HepG2 (cell line): ENCODE measurements around the gene DRD3. TPM values are rescaled to one million over a fixed set of nuclear protein-coding genes. Genes with fewer than 3 reads are reported as not detected.

Experiments used
- ATAC-seq: fragments of 200-7000 bp; cut with Tn5 transposase; 3 replicates; pipeline ENCODE4 v1.9.1; 2020; ENCODE audit warnings: mild to moderate bottlenecking, moderate library complexity
- BruUV-seq: library from RNA; stranded (reverse); fragments of 400-500 nt; replicated peaks from 2 replicates; lab custom pipeline; 2021; lab: Mats Ljungman, UMichigan
- CTCF ChIA-PET: fragments of 300-600 bp; formaldehyde crosslinking; extraction: SDS; loops from one replicate; lab custom pipeline; 2021; ENCODE audit warnings: low total read pairs, inconsistent platforms, low intra/inter-chr PET ratio; lab: Yijun Ruan, JAX
- POLR2A ChIA-PET: fragments of 350-600 bp; sonication (Branson Sonifier 250); formaldehyde crosslinking; loops from one replicate; lab custom pipeline; 2020; ENCODE audit warnings: antibody characterized with exemption, inconsistent platforms; lab: Yijun Ruan, JAX
- DNase-seq: peaks from one replicate; pipeline ENCODE4 v3.0.0-alpha.2; 2015; ENCODE audit warnings: low spot score
- FAIRE-seq: peaks from 3 replicates; lab custom pipeline; 2011; peaks lifted over from hg19 to GRCh38; lab: Jason Lieb, UNC
- H2AFZ ChIP-seq: one replicate; pipeline ENCODE4 v1.6.1; 2011; ENCODE audit warnings: low read length, inconsistent platforms
- H3K27ac ChIP-seq: fragments of 300-600 bp; 3 replicates; pipeline ENCODE4 v1.8.0; 2011; ENCODE audit warnings: mixed run types, mild to moderate bottlenecking, mixed read lengths, low read length, inconsistent platforms; ENCODE audit not compliant: insufficient read depth; ENCODE audit errors: extremely low read length
- H3K27me3 ChIP-seq, 2 experiments: fragments of 200-600 bp in 1 of 2; 2 replicates in 1 of 2; 3 replicates in 1 of 2; pipeline versions ENCODE4 v1.6.0 to v1.8.0; 2011; ENCODE audit warnings: low read length in 2 of 2, mild to moderate bottlenecking in 2 of 2, moderate library complexity in 2 of 2, inconsistent platforms in 1 of 2; ENCODE audit not compliant: insufficient read depth in 2 of 2, control insufficient read depth in 1 of 2
- H3K36me3 ChIP-seq, 2 experiments: fragments of 200-600 bp in 1 of 2; replicated peaks in 1 of 2; 2 replicates in 1 of 2; 3 replicates in 1 of 2; pipeline versions ENCODE4 v1.5.1 to v1.8.0; 2011; ENCODE audit warnings: low read length in 2 of 2, inconsistent platforms in 1 of 2; ENCODE audit not compliant: insufficient read depth in 2 of 2, control insufficient read depth in 1 of 2
- H3K4me1 ChIP-seq: 2 replicates; pipeline ENCODE4 v1.5.1; 2012; ENCODE audit warnings: low read length, inconsistent platforms; ENCODE audit not compliant: insufficient read depth
- H3K4me2 ChIP-seq: 2 replicates; pipeline ENCODE4 v1.6.0; 2011; ENCODE audit warnings: low read depth, low read length, inconsistent platforms
- H3K4me3 ChIP-seq, 3 experiments: fragments of 200-600 bp in 1 of 3; sonication (generic), shearing (Covaris generic) in 1 of 3; replicated peaks in 1 of 3; 2 replicates each; pipeline ENCODE4 v1.5.1; 2011 to 2016; ENCODE audit warnings: low read length in 3 of 3, inconsistent platforms in 2 of 3, low read depth in 2 of 3, mild to moderate bottlenecking in 2 of 3, control low read depth in 1 of 3, mixed read lengths in 1 of 3; ENCODE audit not compliant: insufficient read depth in 1 of 3
- H3K79me2 ChIP-seq: one replicate; pipeline ENCODE4 v1.6.1; 2011; ENCODE audit warnings: low read length, inconsistent platforms; ENCODE audit not compliant: insufficient read depth
- H3K9ac ChIP-seq: 2 replicates; pipeline ENCODE4 v1.6.0; 2011; ENCODE audit warnings: mild to moderate bottlenecking, low read depth, low read length, inconsistent platforms; ENCODE audit not compliant: insufficient read depth
- H3K9me3 ChIP-seq: 2 replicates; pipeline ENCODE4 v1.5.1; 2012; ENCODE audit warnings: mild to moderate bottlenecking, low read length
- H4K20me1 ChIP-seq: 2 replicates; pipeline ENCODE4 v1.6.0; 2011; ENCODE audit warnings: inconsistent platforms, mild to moderate bottlenecking, low read length, moderate library complexity; ENCODE audit not compliant: insufficient read depth
- FOXP1 ChIP-seq, 2 experiments: fragments of 450-650 bp in 1 of 2; IDR thresholded peaks; 2 replicates each; pipeline ENCODE4 v1.6.1; 2017 to 2018; ENCODE audit warnings: antibody characterized with exemption in 1 of 2
- HOXA5 ChIP-seq: sonication (generic); formaldehyde crosslinking; IDR thresholded peaks from 2 replicates; pipeline ENCODE4 v1.4.0; 2020; ENCODE audit warnings: missing genetic modification reagents
- ISL2 ChIP-seq: sonication (generic); formaldehyde crosslinking; IDR thresholded peaks from 2 replicates; pipeline ENCODE4 v1.5.0; 2020; ENCODE audit warnings: missing genetic modification reagents
- NBN ChIP-seq: fragments of 450-650 bp; conservative IDR thresholded peaks from 2 replicates; pipeline ENCODE4 v1.6.1; 2017
- NFYB ChIP-seq: sonication (generic); formaldehyde crosslinking; IDR thresholded peaks from 2 replicates; pipeline ENCODE4 v1.4.0; 2020; ENCODE audit warnings: missing genetic modification reagents
- NR0B2 ChIP-seq: sonication (generic); formaldehyde crosslinking; IDR thresholded peaks from 2 replicates; pipeline ENCODE4 v1.4.0; 2020; ENCODE audit warnings: mild to moderate bottlenecking, missing genetic modification reagents
- PAX8 ChIP-seq: sonication (generic); formaldehyde crosslinking; IDR thresholded peaks from 2 replicates; pipeline ENCODE4 v1.8.0; 2022; ENCODE audit warnings: mild to moderate bottlenecking, missing genetic modification reagents, borderline replicate concordance
- PHF21A ChIP-seq: sonication (generic); formaldehyde crosslinking; IDR thresholded peaks from 2 replicates; pipeline ENCODE4 v1.5.0; 2020; ENCODE audit warnings: mild to moderate bottlenecking, missing genetic modification reagents
- PREB ChIP-seq: sonication (generic); formaldehyde crosslinking; IDR thresholded peaks from 2 replicates; pipeline ENCODE4 v1.4.0; 2020; ENCODE audit warnings: missing genetic modification reagents
- SETDB1 ChIP-seq: sonication (generic); formaldehyde crosslinking; IDR thresholded peaks from 2 replicates; pipeline ENCODE4 v1.5.1; 2020; ENCODE audit warnings: missing genetic modification reagents, mild to moderate bottlenecking, borderline replicate concordance
- SMYD3 ChIP-seq: sonication (generic); formaldehyde crosslinking; IDR thresholded peaks from 2 replicates; pipeline ENCODE4 v1.8.1; 2023; ENCODE audit warnings: mild to moderate bottlenecking, missing genetic modification reagents
- SUZ12 ChIP-seq: fragments of 150-350 bp; IDR thresholded peaks from 2 replicates; pipeline ENCODE4 v1.6.1; 2014; ENCODE audit warnings: low read depth, low read length
- TBL1XR1 ChIP-seq: fragments of 150-350 bp; IDR thresholded peaks from 2 replicates; pipeline ENCODE4 v1.6.1; 2014; ENCODE audit warnings: borderline replicate concordance, low read length; ENCODE audit not compliant: partially characterized antibody
- ZBTB26 ChIP-seq: IDR thresholded peaks from 2 replicates; pipeline ENCODE4 v1.6.1; 2016; ENCODE audit warnings: missing compliant biosample characterization, missing genetic modification reagents, borderline replicate concordance
- ZFAT ChIP-seq: sonication (generic); formaldehyde crosslinking; conservative IDR thresholded peaks from 2 replicates; pipeline ENCODE4 v1.8.1; 2023; ENCODE audit warnings: missing genetic modification reagents, inconsistent platforms
- ZNF367 ChIP-seq: sonication (generic); formaldehyde crosslinking; IDR thresholded peaks from 2 replicates; pipeline ENCODE4 v1.4.0; 2020; ENCODE audit warnings: missing genetic modification reagents, borderline replicate concordance
- ZNF563 ChIP-seq: sonication (generic); formaldehyde crosslinking; IDR thresholded peaks from 2 replicates; pipeline ENCODE4 v1.8.0; 2022; ENCODE audit warnings: mild to moderate bottlenecking, moderate library complexity, missing genetic modification reagents
- ZNF580 ChIP-seq: IDR thresholded peaks from 2 replicates; pipeline ENCODE4 v1.6.1; 2016; ENCODE audit warnings: low read depth, borderline replicate concordance
- ZNF713 ChIP-seq: sonication (generic); formaldehyde crosslinking; IDR thresholded peaks from 2 replicates; pipeline ENCODE4 v1.4.0; 2020; ENCODE audit warnings: mild to moderate bottlenecking, missing genetic modification reagents
- ZSCAN31 ChIP-seq: sonication (generic); formaldehyde crosslinking; IDR thresholded peaks from 2 replicates; pipeline ENCODE4 v1.5.0; 2020; ENCODE audit warnings: low read depth, mild to moderate bottlenecking, missing genetic modification reagents
- WGBS: methylation state at CpG from one replicate; pipeline ENCODE4 v1.1.6; 2017; ENCODE audit warnings: low lambda C conversion rate; 5-methylcytosine and 5-hydroxymethylcytosine counted together
- in situ Hi-C: cut with HindIII; loops from 2 replicates; pipeline ENCODE4 v1.10.0; 2017; ENCODE audit warnings: low pct_unique_long_range_greater_than_20kb; ENCODE audit not compliant: extremely low pct_ligation_motif_present
- intact Hi-C: fragments of 100-400 bp; cut with micrococcal nuclease; formaldehyde crosslinking; loops from one replicate; pipeline ENCODE4 v1.10.0; 2022; ENCODE audit not compliant: unreplicated experiment
- polyA plus RNA-seq, 8 experiments: library from polyadenylated mRNA; depleted of rRNA in 3 of 8; stranded (reverse) in 7 of 8; unstranded in 1 of 8; fragments of >200 nt; fragmentation: Illumina TruSeq in 4 of 8; extraction: Trizol in 4 of 8; gene quantifications; 2 replicates each; pipeline versions ENCODE4 v1.2.1 to v1.2.3, GENCODE V29; 2011 to 2016; ENCODE audit warnings: low read depth in 4 of 8, missing spikeins in 1 of 8, mixed read lengths in 1 of 8; ENCODE audit not compliant: insufficient read depth in 1 of 8
- total RNA-seq, 5 experiments: library from RNA; depleted of rRNA; stranded (reverse); fragments of >200 nt; fragmentation: Illumina TruSeq; extraction: Trizol; gene quantifications; 2 replicates each; pipeline ENCODE4 v1.2.3, GENCODE V29; 2016; ENCODE audit warnings: low read depth in 1 of 5

DRD3 gene
- total and polyA plus RNA-seq, 2 of the 13 experiments (the other 11 are each of a cell fraction or from before 2014, with no cell fraction given) = not detected

- H3K4me1 ChIP-seq = no peaks in the 10 kb centered on the region
- H3K4me3 ChIP-seq = no peak overlapping the region
- no peaks in the 10 kb centered on the region for H4K20me1 ChIP-seq
- no peaks in the 10 kb centered on the region for H3K36me3 ChIP-seq
- no TSS peak for BruUV-seq
- intact Hi-C loops = no loop called here
- H3K79me2 ChIP-seq = no peaks in the 10 kb centered on the region
- no peak overlapping the region for H3K4me2 ChIP-seq
- H3K27ac ChIP-seq = no peak overlapping the region
- H2AFZ ChIP-seq = no peak overlapping the region
- TF ChIP-seq PHF21A (CRISPR knock-in tag) (no peak), SUZ12 (no peak), ZFAT (CRISPR knock-in tag) (no peak), ISL2 (CRISPR knock-in tag) (no peak), PREB (no peak), ZSCAN31 (no peak), FOXP1 (IDR thresholded peaks at IDR 0.05) (no peak), FOXP1 (CRISPR knock-in tag; IDR thresholded peaks at IDR 0.05) (no peak), SMYD3 (no peak), HOXA5 (CRISPR knock-in tag) (no peak), ZNF580 (CRISPR knock-in tag) (no peak), TBL1XR1 (no peak), ZBTB26 (CRISPR knock-in tag) (no peak), ZNF367 (no peak), ZNF563 (no peak), NBN (no peak), PAX8 (CRISPR knock-in tag) (no peak), ZNF713 (CRISPR knock-in tag) (no peak), NFYB (CRISPR knock-in tag) (no peak), NR0B2 (CRISPR knock-in tag) (no peak), SETDB1 (CRISPR knock-in tag) (no peak)
- TF ChIP-seq, all 625 proteins: peak for 0
- ATAC-seq = no peak
- no peaks in the 10 kb centered on the region; a peak in 1 of 5 replicates for H3K27me3 ChIP-seq
- POLR2A ChIA-PET = no interaction called here
- H3K9me3 ChIP-seq = no peaks in the 10 kb centered on the region
- 31% methylated on average over 1 of the region's 1 CpG for WGBS
- H3K9ac ChIP-seq = no peak overlapping the region
- FAIRE-seq = no peak
- in situ Hi-C loops = no loop called here
- CTCF ChIA-PET = no interaction called here
- DNase-seq = no peak
Measured at GRCh38 chr3:114128231-114128630, 50.6 kb downstream of the DRD3 start.
